GM18505 (cell line): ENCODE measurements around the gene TUSC2.

Source experiments
- ATAC-seq: cut with Tn5 transposase; IDR thresholded peaks from one replicate; pipeline ENCODE4 v1.9.1; 2021; ENCODE audit not compliant: unreplicated experiment
- POLR2A ChIP-seq: IDR thresholded peaks from 4 replicates; pipeline ENCODE4 v1.6.1; 2011; ENCODE audit warnings: borderline replicate concordance; ENCODE audit not compliant: insufficient read depth, insufficient read length; ENCODE audit errors: extremely low read depth

Gene TUSC2

DNA sequence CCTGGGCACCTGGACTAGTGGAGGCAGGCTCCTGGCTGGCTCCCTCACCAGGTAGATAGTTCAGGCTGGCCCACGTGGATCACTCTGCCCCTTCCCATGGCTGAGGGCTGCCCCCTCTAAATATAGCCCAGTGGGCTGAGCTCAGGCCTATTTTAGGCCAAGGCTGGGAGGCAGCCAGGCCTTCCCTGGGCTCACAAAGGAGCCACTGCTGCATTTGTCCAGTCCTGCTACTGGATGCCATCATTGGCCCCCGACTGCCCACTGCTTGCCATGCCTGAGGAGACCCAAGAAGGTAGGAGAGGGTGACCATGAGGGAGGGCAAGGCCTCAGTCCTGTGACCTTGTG, 49.2 kb downstream of the TUSC2 start, which contains the start of gene LSMEM2:
Gene LSMEM2, plus strand, starts transcription at position 208 of the 345 bp plus-strand sequence. Its CDS starts 27 bp downstream, at position 235.
- no peak for ATAC-seq
- TF ChIP-seq POLR2A: no peak

DNA sequence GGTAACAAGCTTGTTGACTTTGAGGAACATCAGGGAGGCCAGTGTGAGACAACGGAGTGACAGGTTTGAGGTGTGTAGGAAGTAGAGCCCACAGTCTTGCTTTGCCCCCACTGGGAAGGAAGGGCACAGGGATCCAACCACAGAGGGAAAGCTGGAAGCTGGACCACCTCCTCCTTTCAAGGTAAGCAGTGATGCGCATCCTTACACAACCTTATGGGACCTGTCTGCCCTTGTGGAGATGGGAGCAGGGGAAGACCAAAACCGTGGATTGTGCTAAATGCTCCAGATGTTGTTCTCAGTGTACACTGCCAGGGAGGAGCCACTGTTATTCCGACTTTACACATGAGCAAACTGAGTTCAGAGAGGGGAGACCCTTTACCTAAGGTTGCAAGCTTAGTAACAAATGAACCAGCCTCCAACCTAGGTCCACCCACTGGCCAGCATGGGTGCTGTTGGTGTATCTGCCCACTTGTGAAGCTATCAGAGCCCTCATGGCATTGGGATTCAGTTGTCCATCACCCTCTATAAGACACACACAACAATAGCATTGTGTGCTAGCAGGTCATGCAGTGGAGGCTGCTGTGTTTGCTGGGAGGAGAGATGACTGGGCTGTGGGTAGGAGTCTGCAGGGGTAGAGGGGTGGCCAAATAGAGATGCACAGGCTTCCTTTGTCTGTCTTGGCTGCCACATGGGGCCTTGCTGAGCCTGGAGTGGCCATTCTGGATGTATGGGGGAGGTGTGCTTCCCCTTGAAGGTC, 49.7 kb downstream of the TUSC2 start:
- no peak for ATAC-seq
- TF ChIP-seq POLR2A: no peak

DNA sequence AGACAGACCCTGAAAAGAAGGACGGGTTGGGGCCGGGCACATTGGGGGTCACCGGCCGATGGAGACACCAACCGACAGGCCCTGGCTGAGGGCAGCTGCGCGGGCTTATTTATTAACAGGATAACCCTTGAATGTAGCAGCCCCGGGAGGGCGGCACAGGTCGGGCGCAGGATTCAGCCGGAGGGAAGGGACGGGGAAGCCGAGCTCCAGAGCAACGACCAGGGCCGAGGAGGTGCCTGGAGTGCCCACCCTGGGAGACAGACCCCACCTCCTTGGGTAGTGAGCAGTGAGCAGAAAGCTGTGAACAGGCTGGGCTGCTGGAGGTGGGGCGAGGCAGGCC, 51.3 kb downstream of the TUSC2 start:
- ATAC-seq: no peak
- no peak for TF ChIP-seq POLR2A

DNA sequence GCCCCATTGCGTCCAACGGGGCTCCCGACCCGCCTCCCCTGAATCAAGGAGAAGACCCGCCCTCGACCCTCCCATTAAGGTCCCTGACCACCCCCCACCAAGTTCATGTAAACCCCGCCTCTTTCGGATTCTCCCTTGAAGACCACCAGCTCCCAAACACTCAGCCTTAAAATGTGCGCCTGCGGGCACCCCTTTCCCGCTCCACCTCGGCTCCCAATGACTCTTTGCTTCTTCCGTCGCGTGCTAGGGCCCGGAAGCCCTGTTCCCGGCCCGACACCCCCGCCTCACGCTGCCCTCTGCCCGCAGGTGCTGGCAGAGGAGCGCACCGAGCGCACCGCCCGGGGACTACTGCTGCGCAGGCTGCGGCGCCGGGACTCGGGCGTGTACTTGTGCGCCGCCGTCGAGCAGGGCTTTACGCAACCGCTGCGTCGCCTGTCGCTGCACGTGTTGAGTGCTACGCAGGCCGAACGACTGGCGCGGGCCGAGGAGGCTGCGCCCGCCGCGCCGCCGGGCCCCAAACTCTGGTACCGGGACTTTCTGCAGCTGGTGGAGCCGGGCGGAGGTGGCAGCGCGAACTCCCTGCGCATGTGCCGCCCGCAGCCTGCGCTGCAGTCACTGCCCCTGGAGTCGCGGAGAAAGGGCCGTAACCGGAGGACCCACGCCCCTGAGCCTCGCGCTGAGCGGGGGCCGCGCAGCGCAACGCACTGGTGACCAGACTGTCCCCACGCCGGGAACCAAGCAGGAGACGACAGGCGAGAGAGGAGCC, 51.8 kb downstream of the TUSC2 start:
- no peak for ATAC-seq
- TF ChIP-seq POLR2A: no peak

DNA sequence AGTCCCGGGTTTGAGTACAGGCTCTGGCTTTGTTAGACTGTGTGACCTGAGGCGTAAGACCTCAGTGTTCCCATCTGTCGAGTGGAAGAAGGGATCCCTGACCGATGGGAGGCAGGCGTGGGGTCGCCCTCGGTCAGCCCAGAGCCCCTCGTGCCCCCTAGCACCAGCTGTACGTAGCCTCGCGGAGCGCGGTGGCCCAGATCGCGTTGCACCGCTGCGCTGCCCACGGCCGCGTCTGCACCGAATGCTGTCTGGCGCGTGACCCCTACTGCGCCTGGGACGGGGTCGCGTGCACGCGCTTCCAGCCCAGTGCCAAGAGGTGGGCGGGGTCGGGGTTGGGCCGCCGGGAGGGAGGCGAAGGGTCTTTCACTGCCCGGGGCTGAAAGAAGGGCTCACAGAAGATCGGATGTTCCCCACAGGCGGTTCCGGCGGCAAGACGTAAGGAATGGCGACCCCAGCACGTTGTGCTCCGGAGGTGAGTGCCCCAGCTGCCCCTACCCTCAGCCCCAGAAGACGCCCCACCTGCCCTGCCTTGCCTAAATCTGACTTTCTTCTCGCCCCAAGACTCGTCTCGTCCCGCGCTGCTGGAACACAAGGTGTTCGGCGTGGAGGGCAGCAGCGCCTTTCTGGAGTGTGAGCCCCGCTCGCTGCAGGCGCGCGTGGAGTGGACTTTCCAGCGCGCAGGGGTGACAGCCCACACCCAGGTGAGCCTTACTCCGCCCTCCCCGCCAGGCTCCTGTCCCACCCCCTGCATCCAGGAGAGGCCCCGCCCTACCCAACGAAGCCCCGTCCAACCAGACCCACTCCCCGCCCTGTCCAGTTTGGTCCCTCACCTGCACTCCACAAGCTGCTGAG, 52.7 kb downstream of the TUSC2 start:
- no peak for ATAC-seq
- no peak for TF ChIP-seq POLR2A
